Measurements from ENCODE around the gene ENGASE.

The ENGASE gene

DNA sequence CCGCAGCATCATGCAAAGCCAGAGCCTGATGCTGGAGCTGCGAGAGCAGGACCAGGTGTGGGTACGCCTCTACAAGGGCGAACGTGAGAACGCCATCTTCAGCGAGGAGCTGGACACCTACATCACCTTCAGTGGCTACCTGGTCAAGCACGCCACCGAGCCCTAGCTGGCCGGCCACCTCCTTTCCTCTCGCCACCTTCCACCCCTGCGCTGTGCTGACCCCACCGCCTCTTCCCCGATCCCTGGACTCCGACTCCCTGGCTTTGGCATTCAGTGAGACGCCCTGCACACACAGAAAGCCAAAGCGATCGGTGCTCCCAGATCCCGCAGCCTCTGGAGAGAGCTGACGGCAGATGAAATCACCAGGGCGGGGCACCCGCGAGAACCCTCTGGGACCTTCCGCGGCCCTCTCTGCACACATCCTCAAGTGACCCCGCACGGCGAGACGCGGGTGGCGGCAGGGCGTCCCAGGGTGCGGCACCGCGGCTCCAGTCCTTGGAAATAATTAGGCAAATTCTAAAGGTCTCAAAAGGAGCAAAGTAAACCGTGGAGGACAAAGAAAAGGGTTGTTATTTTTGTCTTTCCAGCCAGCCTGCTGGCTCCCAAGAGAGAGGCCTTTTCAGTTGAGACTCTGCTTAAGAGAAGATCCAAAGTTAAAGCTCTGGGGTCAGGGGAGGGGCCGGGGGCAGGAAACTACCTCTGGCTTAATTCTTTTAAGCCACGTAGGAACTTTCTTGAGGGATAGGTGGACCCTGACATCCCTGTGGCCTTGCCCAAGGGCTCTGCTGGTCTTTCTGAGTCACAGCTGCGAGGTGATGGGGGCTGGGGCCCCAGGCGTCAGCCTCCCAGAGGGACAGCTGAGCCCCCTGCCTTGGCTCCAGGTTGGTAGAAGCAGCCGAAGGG lies 26.4 kb upstream of the ENGASE start:
- Histone ChIP-seq H3K4me1 (peaks cover 30 to 49% (median 42%) of the 10 kb centered on the region in 10 experiments), H3K9me3 (replicated peaks in 1 of 11) (peaks cover 0 to 2% (median under 1%) of the 10 kb centered on the region in 11 experiments; a peak in 7 of 22 replicates), H3K4me3 (peak overlapping the region in 1 of 10 experiments; percentile 38; a peak in 1 of 20 replicates), H3K36me3 (no peaks in the 10 kb centered on the region; a peak in 1 of 22 replicates), H3K4me2 (peak overlapping the region; percentile 74 to 94 (median 84)), H3K9ac (peak overlapping the region in 10 of 11 experiments; percentile 35 to 61 (median 40); a peak in 13 of 22 replicates), H3K27ac (peak overlapping the region in 7 of 11 experiments; percentile 6 to 57 (median 15); a peak in 10 of 22 replicates), H4K20me1 (peaks cover 0 to 7% (median 0%) of the 10 kb centered on the region in 11 experiments; a peak in 2 of 22 replicates), H3K27me3 (no peaks in the 10 kb centered on the region)
- no peak for TF ChIP-seq Cebpa-rat (IDR thresholded peaks at IDR 0.05)

DNA sequence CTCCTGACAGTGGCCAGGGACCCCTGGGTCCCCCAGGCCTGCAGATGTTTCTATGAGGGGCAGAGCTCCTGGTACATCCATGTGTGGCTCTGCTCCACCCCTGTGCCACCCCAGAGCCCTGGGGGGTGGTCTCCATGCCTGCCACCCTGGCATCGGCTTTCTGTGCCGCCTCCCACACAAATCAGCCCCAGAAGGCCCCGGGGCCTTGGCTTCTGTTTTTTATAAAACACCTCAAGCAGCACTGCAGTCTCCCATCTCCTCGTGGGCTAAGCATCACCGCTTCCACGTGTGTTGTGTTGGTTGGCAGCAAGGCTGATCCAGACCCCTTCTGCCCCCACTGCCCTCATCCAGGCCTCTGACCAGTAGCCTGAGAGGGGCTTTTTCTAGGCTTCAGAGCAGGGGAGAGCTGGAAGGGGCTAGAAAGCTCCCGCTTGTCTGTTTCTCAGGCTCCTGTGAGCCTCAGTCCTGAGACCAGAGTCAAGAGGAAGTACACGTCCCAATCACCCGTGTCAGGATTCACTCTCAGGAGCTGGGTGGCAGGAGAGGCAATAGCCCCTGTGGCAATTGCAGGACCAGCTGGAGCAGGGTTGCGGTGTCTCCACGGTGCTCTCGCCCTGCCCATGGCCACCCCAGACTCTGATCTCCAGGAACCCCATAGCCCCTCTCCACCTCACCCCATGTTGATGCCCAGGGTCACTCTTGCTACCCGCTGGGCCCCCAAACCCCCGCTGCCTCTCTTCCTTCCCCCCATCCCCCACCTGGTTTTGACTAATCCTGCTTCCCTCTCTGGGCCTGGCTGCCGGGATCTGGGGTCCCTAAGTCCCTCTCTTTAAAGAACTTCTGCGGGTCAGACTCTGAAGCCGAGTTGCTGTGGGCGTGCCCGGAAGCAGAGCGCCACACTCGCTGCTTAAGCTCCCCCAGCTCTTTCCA lies 25.5 kb upstream of the ENGASE start:
- Histone ChIP-seq H3K27ac (peak overlapping the region in 7 of 11 experiments; percentile 6 to 57 (median 15); a peak in 11 of 22 replicates), H3K9ac (peak overlapping the region in 9 of 11 experiments; percentile 32 to 61 (median 37); a peak in 10 of 22 replicates), H3K4me2 (peak overlapping the region; percentile 74 to 94 (median 84)), H3K9me3 (replicated peaks in 1 of 11) (peaks cover 4 to 11% (median 10%) of the 10 kb centered on the region in 11 experiments; a peak in 19 of 22 replicates), H3K36me3 (no peaks in the 10 kb centered on the region; a peak in 1 of 22 replicates), H3K27me3 (no peaks in the 10 kb centered on the region), H3K4me1 (peaks cover 30 to 49% (median 42%) of the 10 kb centered on the region in 10 experiments), H3K4me3 (0 out of 20 replicates have a peak overlapping the region, but pooled peaks of 1 of the 10 experiments have one; percentile 38), H4K20me1 (peaks cover 0 to 7% (median 0%) of the 10 kb centered on the region in 11 experiments; a peak in 2 of 22 replicates)
- no peak for TF ChIP-seq Cebpa-rat (IDR thresholded peaks at IDR 0.05)

DNA sequence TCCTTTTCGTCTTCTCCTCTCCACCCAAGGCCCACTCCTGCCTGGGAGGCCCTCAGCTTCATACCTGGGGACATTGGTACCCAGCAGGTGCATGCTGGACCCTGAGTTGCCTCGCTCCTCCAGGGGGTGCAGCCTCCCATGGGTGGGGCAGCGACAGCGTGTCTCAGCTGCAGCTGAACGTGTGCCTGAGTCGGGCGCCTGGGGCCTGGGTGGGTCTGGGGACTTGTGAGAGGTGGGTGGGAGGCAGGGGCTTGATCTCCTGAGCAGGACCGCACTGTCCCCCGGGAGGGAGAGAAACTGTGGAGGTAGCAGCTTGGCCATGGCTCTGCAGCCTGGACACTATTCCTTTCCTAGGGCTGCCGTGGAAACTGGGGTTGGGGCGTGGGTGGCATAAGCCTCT lies 24.8 kb upstream of the ENGASE start:
- peaks cover 30 to 49% (median 42%) of the 10 kb centered on the region in 10 experiments for H3K4me1 ChIP-seq
- peak overlapping the region in 6 of 11 experiments; percentile 83 to 94 (median 89); a peak in 11 of 22 replicates for H3K4me2 ChIP-seq
- H3K9me3 ChIP-seq (replicated peaks in 1 of 11), result peaks cover 11 to 19% (median 17%) of the 10 kb centered on the region in 11 experiments; a peak in 20 of 22 replicates
- no peaks in the 10 kb centered on the region; a peak in 1 of 22 replicates for H3K36me3 ChIP-seq
- no peak for TF ChIP-seq Cebpa-rat (IDR thresholded peaks at IDR 0.05)
- peaks cover 0 to 7% (median 0%) of the 10 kb centered on the region in 11 experiments; a peak in 2 of 22 replicates for H4K20me1 ChIP-seq
- no peak overlapping the region for H3K9ac ChIP-seq
- H3K4me3 ChIP-seq, result no peak overlapping the region
- H3K27me3 ChIP-seq, result no peaks in the 10 kb centered on the region
- H3K27ac ChIP-seq, result no peak overlapping the region

DNA sequence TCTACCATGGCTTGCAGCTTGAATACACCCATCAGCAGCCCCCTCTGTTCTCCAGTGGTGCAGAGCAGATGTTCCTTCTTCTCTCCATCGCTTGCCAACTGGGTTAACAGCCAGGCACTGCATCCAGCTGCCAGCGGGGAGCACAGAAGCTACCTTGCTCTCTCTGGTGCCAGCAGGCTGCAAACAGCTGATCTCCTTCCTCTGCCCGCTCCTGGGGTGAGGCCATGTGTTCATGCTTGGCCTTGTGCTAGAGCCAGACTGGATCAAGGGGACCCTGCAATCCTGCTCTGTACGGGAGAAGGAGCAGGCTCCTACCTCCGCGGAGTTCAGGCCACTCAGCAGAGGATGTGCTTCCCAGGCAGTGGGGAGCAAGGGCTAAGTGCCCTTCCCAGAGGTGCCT lies 24.1 kb upstream of the ENGASE start:
- Histone ChIP-seq H4K20me1 (peaks cover 0 to 7% (median 0%) of the 10 kb centered on the region in 11 experiments; a peak in 1 of 22 replicates), H3K4me1 (peaks cover 30 to 49% (median 41%) of the 10 kb centered on the region in 10 experiments), H3K4me3 (no peak overlapping the region), H3K9ac (no peak overlapping the region), H3K27me3 (no peaks in the 10 kb centered on the region), H3K27ac (no peak overlapping the region), H3K36me3 (no peaks in the 10 kb centered on the region; a peak in 1 of 22 replicates), H3K9me3 (replicated peaks in 1 of 11) (peaks cover 12 to 25% (median 18%) of the 10 kb centered on the region in 11 experiments; a peak in 20 of 22 replicates), H3K4me2 (no peak overlapping the region; a peak in 1 of 22 replicates)
- no peak for TF ChIP-seq Cebpa-rat (IDR thresholded peaks at IDR 0.05)

DNA sequence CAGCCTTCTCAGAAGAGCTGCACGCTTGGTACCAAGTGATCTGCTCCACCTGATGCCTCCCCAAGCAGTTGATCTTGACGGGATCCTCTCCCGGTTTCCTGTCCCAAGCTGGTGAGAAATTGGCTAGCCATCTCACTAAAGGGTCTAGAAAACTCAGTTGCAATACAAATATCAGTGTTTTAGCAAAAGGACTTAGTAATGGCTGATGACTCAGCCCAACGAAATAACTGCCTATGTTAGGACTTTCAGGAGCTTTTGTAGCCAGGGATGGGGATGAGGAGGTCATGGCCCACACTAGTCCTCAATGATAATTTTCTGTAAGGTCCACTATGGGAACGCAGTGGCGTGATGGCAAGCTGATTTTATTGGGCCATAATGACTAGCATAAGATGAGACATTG lies 23.3 kb upstream of the ENGASE start:
- H3K27me3 ChIP-seq, result no peaks in the 10 kb centered on the region
- TF ChIP-seq Cebpa-rat (IDR thresholded peaks at IDR 0.05), result no peak

DNA sequence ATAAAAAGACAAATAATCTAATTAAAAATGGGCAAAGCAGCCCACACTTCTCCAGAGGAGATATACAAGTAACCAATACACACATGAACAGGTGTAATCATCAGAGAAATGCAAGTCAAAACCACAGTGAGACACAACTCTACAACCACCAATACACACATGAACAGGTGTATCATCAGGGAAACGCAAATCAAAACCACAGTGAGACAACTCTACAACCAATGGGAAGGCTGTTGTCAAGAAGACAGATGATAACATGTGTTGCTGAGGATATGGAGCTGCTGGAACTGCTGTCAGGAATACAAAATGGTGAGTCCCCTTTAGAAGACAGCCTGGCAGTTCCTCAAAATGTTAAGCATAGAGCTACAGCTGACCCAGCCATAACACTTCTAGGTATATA lies 22.5 kb upstream of the ENGASE start:
- Histone ChIP-seq H3K36me3 (no peaks in the 10 kb centered on the region; a peak in 1 of 22 replicates), H3K4me2 (no peak overlapping the region), H3K4me1 (peaks cover 25 to 34% (median 30%) of the 10 kb centered on the region in 10 experiments), H4K20me1 (no peaks in the 10 kb centered on the region), H3K27me3 (no peaks in the 10 kb centered on the region), H3K4me3 (no peak overlapping the region), H3K9ac (no peak overlapping the region), H3K9me3 (replicated peaks in 1 of 11) (peaks cover 12 to 31% (median 18%) of the 10 kb centered on the region in 11 experiments; a peak in 20 of 22 replicates), H3K27ac (no peak overlapping the region)
- no peak for TF ChIP-seq Cebpa-rat (IDR thresholded peaks at IDR 0.05)

More for the DNA sequence above, 23.3 kb upstream of the ENGASE start:
- H3K4me1 ChIP-seq, result peaks cover 28 to 42% (median 37%) of the 10 kb centered on the region in 10 experiments
- H3K9ac ChIP-seq, result no peak overlapping the region
- H4K20me1 ChIP-seq, result peaks cover 0 to 5% (median 0%) of the 10 kb centered on the region in 11 experiments; a peak in 1 of 22 replicates
- no peak overlapping the region for H3K4me3 ChIP-seq
- no peaks in the 10 kb centered on the region; a peak in 1 of 22 replicates for H3K36me3 ChIP-seq
- peaks cover 12 to 31% (median 18%) of the 10 kb centered on the region in 11 experiments; a peak in 20 of 22 replicates for H3K9me3 ChIP-seq (replicated peaks in 1 of 11)
- H3K27ac ChIP-seq, result no peak overlapping the region
- no peak overlapping the region; a peak in 1 of 22 replicates for H3K4me2 ChIP-seq

DNA sequence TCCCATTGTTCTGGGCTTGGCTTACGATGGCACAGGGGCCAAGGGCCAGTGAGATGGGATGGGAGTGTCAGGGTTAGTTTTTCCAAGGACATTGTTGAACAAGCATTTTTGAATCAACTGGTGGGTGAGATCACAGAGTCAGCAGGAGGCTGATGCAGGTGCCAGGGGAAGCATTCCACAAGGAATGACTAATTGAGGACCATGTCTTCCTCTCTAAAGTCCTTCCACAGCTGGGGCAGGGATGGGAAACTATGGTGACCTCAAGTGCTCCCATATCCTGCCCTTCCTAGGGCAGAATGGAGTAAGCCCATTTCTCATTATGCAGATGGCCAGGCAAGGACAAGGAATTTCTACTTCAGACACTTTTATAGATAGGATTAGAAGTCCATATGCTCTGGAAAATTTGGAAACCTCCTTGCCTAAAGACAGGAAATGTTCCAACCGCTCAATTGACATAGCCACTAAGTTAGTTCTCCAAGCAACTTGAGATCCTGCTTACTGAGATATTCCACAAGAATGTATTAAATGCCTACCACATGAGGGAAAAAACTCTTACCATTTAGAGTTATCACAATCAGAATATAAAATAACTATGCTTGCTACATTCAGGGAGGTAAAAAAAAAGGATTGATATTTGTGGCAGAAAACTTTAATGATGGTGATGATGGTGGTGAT lies 21.2 kb upstream of the ENGASE start:
- no peak overlapping the region for H3K4me2 ChIP-seq
- no peak overlapping the region for H3K4me3 ChIP-seq
- peaks cover 17 to 34% (median 26%) of the 10 kb centered on the region in 10 experiments for H3K4me1 ChIP-seq
- H3K9ac ChIP-seq, result no peak overlapping the region
- no peaks in the 10 kb centered on the region for H3K27me3 ChIP-seq
- H3K27ac ChIP-seq, result no peak overlapping the region
- H3K9me3 ChIP-seq (replicated peaks in 1 of 11), result peaks cover 14 to 33% (median 21%) of the 10 kb centered on the region in 11 experiments; a peak in 20 of 22 replicates
- H4K20me1 ChIP-seq, result no peaks in the 10 kb centered on the region
- TF ChIP-seq Cebpa-rat (IDR thresholded peaks at IDR 0.05), result no peak
- H3K36me3 ChIP-seq, result no peaks in the 10 kb centered on the region

All from BLaER1 treated with 17β-estradiol and CSF1 and Interleukin-3, amounts not matched to agents 10 nM and 100 nM (cell line).